KG1 (cell line): ENCODE data around the gene BTBD3.

ENCODE experiments used
- DNase-seq: peaks from one replicate; lab custom pipeline; 2025; lab: John Stamatoyannopoulos, UW

BTBD3 gene

DNA sequence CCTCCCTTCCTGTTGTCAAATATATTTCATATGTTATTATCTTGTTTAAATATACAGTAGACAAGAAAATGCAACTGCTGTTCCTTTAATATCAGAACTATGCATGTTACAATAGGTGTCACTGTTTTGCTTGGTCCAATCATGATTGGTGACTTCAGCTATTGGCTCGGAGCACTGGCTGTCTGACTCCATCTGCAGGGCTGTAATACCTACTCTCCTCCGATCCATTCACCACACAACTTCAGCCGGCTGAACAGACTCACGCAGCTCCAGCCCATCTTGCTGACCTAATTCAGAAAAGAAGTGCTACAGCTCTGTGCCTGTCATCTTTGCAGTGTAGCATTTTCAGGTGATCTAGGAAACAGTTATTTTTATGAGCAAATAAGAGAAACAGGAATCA lies at the start of gene BTBD3:
TSS of gene BTBD3 (plus strand) at position 231 of the 400 bp plus-strand sequence. CDS start 383 bp downstream, outside the sequence.
- no peak for DNase-seq

DNA sequence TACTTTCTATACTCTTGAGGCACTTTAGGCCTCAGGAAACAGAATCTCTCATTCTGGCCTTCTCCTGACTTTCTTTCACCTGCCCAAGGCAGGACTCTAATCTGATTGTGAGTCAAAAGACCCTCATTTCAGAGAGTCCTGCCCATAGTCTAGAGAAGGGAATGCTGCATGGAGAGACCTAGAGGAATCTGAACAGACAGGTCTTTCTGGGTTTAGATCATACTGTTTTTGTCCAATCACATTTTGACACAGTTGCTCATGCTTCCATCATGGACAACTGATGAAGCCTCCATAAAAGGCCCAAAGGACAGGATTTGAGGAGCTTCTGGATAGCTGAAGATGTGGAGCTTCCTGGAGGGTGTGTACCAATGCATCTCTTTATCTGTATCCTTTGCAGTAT lies 48.1 kb upstream of the BTBD3 start:
- no peak for DNase-seq

DNA sequence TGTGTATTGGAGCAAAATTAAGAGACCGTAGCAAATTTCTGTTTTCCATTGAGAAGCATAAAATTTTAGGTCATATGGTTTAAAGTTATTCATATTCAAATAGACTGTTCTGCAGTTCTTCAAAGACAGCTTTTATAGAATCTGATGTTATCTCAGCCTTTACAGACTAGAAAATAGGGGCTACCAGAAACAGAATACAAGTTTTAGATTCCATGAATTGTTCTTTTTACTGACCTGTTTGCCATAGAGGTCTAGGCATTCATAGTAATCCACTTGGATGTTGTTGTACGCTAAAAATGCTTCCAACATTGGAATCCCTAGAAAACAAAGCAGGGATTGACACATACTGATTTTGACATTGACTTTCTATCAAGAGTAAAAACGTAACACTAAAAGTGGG lies 47.3 kb upstream of the BTBD3 start:
- no peak for DNase-seq

DNA sequence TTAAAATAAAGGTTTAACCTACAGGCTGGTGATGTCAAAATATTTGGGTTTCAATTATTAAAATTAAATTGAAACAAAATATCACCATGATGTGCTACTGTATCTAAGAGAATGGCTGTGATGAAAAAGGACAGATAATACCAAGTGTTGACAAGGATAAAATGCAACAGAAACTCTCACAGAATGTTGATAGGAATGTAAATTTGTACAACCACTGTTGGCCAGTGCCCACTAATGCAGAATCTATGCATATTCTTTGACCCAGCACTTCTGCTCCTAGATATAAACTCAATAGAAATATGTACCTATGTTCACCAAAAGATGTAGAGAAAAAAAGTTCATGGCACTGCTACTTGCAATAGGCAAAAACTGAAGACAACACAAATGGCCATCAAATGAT lies 41.1 kb upstream of the BTBD3 start:
- no peak for DNase-seq

DNA sequence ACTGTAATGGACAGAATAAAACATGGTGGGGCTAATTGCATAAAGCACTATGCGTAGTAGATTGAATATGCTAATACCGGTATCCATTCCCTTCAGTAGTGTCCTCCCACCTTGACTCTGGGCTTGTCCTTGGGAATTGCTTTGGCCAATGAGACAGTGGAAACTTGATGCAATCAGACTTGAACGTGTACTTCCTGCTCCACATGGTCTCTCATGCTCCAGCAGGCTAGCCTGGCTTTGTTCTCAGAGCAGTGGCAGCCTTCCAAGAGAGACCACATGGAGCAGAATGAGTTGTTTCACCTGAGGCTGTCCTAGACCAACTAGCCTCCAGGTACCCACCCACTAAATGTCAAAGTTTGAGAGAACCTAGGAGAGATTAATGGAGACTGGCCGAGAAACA lies 37.0 kb upstream of the BTBD3 start:
- no peak for DNase-seq

DNA sequence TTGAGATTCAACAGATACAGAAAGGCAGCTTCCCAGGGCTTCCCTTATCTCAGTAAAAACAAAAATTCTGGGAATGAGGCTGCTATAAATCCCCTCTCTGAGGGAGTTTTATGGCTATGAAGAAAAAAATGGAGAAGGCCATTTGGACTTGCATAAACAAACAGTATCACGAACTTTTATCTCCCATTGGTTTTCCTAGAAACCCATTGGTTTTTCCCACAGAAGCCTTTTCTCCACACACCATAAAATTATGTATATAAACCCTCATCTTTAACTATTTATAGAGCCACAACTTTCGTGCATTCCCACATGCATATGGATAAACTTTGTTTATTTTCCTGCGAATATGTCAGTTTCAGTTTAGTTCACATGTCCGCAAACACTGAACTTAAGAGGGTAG lies 36.2 kb upstream of the BTBD3 start:
- no peak for DNase-seq

DNA sequence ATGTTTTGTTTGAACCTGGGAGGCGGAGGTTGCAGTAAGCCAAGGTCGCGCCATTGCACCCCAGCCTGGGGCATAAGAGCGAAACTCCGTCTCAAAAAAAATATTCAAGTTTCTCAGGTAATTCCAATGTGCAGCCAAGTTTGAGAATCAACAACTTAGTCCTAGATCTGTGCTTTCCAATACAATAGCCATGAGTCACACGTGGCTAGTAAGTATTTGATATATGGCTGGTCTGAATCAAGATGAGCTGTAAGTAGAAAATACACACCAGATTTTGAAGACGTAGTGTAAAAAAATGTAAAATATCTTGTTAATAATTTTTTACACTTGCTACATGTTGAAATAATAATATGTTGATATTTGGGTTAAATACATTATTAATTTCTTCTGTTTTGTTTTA lies 35.0 kb upstream of the BTBD3 start:
- DNase-seq = no peak

DNA sequence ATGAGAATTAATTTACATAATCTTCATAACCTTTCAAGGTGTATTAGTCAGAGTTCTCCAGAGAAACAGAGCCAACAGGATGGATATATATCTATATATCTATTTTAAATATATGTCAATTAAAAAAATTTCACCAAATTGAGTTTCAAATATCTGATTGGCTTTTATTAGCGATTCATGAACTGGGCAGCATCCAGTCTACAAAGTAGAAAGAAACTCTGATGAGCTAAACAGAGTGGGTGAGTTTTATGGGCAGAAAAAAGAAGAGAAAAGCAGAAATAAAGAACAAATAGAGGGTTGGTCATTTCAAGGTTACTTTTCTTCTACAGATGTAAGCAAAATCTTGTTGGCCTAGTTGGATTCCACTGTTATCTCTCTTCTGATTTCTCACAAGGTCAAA lies 29.0 kb upstream of the BTBD3 start:
- no peak for DNase-seq

DNA sequence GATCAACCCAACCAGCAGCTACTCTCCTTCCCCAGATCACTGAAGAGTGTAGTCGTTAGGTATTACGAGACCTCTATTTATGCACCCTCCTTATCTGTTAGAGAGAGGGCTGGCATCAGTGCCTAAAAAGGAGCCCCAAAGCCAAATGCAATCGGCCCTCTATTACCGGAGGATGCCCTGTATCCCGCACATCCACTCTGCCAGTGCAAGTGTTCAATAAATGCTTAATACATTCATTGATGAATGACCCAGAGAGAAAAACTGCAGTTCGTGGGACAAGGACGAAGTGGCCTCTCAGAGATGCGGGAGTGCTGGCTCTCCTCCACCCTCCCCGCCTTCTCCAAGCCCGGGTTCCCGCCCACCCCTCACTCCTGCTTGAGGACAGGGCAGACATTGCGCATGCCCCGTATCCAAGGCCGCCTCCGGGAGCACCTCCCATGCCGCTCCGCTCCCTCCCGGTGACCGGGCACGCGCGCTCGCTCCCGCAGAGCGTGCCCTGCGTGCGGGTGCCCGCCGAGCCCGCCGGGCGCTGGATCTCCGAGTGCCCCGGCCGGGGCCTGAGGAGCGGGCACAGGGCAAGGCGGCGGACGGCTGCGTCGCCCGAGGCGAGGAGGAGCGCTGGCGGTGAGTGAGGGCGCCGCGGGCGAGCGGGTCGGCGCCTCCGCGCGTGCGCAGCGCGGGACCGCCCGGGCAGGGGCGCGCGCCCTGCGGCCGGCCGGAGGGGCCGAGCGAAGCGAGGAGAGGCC lies 27.2 kb upstream of the BTBD3 start:
- peak; percentile 84 for DNase-seq

DNA sequence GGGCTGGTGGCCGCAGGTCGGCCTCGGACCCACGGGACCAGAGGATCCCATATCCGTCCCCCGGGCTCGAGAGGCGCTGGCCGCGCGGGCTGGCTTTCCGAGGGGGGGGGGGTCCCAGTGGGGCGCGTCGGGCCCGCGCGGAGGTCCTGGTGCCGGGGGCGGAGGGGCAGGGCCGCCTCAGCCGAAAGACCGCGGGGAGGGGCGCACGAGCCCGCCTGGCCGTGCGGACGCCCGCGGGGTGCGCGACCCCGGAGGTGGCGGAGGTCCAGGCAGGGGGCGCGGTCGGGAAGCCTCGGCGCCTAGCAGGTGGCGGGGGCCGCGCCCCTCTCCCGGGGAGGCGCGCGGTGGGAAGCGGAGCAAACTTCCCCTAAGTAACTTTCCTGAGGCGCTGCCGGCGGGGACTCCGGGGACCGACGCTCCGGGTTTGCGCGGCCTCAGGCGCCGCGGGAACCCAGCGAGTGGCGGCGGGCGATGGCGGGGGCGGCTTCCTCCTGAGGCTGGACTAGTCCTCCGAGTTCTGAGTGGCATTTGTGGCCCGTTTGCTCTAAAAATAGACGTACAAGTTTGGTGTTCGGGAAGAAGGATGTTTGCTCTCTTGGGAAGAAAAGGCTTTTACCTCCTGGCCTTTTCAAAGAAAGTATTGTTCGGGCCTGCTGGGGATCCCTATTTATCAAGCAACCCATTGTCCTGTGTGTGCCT lies 26.5 kb upstream of the BTBD3 start:
- DNase-seq = peak; percentile 29

DNA sequence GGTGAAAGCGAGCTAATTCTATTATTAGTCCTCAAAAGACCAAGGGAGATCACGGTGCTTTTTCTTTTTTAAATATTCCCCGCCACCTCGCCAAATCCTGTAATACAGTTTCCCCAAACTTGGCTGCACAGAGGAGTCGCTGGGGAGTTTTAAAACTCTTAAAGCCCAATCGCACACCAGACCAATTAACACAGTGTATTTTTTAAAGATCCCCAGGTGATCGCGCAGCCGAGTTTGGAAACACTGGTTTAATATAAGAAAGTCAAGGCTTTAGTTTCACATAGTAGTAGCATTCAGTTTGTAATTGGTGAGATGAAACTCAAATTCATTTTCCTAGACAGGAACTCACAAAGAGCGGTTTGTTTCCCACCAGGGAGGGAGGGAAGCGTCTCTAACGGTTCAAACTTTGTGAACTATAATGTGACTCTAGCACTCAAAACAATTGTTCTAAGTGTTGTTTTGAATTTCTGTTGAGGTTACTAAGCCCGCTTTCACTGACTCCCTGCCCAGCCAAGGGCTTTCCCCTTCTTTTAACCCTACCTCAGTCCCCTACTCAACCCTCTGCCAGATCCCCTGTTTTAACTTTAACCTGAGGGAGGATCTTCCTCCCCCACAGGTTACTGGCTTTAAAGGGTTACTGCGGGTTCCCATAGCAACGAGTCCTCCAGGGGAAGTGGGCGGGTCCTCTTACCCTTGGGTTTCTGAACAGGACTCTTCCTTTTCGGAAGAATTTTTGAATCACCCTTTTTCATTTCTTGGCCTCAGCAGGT lies 25.7 kb upstream of the BTBD3 start:
- peak; percentile 55 for DNase-seq

DNA sequence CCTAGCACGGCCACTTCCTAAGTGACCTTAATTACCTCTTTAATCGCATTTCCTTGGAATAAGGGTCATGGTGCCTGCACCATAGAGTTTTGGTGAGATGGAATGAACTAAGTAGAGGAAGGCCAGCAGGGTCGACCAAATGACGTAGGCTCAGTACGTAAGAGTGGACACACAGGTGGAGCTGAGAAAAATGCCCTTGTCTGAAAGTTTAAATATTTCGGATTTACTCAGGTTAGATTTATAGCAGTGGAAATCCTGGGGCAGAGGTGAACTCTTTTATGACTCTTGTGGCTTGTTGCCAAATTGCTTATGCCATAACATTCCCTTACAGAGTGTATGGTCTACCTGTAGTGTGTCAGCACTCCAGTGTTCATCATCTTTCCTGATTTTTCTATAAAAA lies 23.6 kb upstream of the BTBD3 start:
- DNase-seq = no peak

DNA sequence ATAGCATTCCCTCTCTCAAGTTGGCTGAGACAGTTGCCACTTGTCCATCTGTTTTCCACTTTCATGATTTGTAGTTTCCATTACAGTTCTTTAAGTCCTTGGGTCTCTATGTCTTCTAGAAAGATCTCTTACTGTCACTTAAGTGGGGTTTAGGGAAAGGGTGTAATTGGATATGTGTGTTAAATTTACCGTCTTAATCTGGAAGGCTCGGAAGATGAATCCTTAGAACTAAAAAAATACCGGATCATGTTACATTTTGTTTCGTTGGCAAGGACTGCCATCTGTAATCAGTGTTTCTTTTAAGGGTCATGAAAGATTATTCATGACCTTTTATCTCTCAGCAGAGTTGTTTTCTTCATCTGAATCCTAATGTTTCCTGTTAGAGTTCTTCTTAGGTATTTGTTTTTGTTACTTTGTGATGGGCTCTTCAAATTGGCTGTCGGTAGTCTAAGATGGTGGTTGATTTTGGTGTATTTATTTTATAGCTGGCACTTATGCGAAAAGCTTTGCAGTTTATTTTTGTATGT lies 21.8 kb upstream of the BTBD3 start:
- no peak for DNase-seq

DNA sequence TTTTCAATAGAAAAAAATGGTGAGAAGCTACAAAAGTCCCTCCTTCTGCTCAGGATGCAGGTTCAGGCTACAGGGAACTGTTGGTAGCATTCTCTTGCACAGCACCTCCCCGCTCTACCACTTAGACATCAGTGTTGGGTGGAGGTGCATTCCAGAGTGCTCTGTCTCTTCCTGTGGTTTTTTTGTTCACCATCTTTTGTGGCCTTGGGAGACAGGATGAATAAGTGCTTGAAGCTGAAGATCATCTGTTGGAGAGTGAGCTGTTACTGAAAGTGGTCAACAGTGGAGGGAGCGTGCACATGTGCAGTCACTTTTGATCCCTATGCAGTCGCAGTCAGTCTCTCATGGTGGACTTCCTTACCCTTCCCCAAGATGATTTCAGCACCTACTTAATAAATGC lies 16.6 kb upstream of the BTBD3 start:
- no peak for DNase-seq

DNA sequence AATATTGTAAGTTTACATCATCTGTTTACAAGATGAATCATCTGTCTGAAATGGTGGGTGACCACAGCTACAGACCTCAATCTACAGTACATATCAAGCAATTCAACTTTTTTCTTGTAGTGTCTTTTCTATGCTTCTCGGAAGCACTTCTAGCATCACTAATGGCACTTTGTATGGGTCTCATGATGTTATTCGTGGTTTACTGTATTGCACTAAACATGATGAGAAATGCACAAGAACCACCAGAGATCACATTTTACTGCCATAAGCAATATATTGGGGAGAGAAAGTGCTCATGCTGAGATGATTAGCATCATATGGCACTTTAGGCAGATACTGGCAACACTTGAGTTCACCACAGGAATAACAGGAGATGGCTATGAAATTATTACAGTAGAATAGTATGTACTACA lies 15.4 kb upstream of the BTBD3 start:
- no peak for DNase-seq

DNA sequence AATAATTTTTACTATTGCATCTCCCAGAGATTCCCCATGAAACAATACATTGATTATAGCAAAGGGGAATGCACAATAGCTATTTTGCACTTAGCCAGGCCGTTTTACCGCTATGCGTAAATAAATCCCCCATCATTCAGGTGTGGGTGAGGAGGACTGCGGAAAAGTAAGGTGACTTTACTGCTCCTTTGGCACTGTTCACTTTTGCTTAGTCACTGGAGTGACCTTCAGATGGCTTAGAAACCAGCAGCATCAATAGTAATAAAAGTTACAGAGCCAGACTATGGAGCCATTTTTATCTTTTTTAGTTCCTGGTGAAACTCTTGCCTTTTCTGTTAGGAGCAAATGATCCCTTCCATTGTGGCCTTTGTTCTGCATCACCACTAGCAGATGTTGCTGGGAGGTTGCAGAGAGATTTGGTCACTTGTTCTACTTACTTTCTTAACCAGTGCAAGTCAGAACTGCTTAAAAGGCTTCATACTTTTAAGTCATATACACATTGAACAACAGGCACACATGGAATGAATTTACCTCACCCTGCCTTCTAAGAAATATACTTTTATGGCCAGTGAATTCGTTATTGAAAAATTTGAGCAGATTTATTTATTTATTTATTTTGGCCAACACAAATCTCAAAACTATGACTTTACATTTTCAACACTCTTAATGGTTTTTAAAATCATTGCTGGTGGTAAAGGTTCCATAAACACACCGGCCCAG lies 12.1 kb upstream of the BTBD3 start:
- DNase-seq = no peak

DNA sequence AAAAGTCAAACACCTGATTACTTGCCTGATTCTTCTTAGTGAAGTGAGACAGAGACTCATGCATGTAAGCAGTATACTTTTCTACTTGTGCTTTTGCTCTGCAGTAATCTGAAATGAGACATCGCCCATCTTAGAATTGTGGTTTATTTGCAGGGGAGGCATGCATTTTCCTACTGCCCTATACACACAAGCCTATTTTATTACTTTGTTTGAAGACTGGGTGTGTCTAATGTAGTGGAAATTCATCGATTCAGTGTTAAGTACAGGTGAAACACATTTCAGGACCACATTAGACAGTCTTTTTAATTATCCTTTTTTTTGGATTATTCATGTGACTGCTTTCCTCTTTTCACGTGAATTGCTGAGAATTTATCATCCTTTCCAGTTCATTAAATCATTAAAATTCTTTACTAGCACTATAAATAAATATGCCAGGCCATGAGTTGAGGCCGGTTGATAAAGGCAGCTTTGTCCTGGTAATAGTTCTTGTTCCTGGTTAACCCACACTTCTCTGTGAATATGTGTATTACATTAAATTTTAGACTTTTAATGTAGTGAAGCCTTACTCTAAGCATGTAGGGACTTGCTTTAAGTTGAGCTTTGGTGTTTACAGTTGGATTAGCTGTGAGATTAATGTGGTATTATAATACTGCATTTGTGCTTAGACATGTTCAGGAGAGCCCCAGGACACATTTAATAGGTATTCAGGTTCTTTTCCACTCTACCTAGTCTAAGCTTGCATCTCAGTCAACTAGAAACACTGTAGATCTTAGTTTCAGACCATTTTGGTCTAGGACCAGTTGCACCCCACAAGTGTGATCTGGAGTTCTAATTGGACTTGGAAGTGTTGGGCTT lies 10.8 kb upstream of the BTBD3 start:
- DNase-seq = no peak

DNA sequence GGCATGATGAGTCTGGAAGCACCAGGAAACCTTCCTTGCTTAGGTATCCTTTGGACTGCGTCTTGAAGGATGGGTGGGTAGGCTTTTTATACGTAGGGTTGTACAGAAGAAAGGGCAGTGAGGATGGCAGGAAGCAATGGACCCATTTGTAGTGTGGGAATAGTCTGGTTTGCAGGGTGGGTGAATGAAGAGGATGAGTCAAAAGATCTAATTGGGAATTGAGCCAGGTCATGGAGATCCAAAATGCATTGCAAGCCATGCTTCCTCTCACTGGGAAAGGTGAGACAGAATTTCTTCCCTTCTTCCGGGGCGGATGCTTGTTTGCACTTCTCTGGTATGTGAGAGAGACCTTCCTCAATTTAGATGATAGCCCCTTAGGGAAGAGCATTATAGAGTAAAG lies 10.1 kb upstream of the BTBD3 start:
- DNase-seq = no peak

DNA sequence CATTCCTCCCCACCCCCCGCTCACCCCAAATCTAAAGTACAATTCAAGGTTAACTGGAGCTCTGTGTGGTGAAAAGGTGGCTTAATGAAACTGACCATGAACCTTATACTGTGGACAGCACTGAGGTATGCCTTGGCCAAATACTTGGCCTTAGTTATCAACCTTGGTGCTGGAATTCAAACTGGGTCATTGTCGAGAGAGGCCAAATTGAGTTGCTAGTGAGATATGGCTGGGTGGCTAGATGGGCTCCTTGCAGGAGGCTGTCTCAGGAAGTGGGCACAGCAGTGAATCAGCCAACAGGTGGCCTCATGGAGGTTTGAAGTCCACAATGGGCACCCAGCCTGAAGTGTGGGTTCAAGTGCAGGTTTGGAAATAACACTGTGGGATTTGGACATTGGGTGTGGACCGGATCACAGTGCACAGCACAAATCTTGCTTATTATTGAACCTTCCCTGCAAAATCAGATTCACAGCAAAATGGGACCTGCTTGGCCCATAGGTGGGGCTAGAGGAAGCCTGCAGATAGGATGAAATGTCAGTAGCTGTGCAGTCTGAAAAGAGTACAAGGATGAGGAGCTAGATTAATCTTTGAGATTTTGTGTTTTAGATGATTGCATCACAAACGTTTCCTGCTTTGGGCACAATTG lies 5.6 kb upstream of the BTBD3 start:
- DNase-seq = no peak

DNA sequence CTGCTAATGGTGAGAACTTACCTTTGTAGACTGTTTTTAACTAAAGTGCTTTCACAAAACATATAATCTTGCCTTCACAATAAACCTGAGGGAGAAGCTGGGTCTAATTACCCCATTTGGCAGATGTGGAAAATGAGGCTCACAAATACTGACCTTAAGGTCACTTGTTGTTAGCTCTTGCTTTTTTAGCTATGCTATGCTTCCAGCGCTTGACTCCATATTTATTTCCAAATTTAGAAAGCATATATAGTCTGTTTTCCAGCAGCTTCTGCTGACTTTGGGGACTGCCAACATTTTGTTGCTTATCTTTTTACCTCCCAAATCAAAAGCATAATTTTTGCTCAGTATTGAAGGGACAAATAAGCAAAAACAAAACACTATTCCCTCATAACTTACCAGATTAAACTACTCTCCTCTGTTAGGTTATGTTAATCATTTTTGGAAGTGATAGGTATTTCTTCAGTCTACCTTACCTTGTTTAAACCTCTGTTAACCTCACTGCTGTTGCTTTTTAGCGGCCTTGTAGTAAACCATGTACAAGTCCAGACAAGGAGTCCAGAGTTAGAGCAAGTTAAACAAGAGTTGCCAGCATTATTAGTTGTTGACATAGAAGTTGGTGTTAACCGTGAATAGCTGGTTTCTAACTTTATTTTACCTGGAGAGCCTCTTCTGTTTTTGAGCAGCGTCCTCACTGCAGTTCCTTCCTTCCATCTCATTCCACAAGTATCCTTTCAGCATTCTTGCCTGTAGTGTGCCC lies 4.9 kb upstream of the BTBD3 start:
- no peak for DNase-seq
